HepG2 (cell line): Measurements from ENCODE around the gene SCAI. TPM values are rescaled to one million over a fixed set of nuclear protein-coding genes. Genes with fewer than 3 reads are reported as not detected.

Experiments
- ATAC-seq: fragments of 200-7000 bp; cut with Tn5 transposase; 3 replicates; pipeline ENCODE4 v1.9.1; 2020; ENCODE audit warnings: mild to moderate bottlenecking, moderate library complexity
- BruUV-seq: library from RNA; stranded (reverse); fragments of 400-500 nt; replicated peaks from 2 replicates; lab custom pipeline; 2021; lab: Mats Ljungman, UMichigan
- CTCF ChIA-PET: fragments of 300-600 bp; formaldehyde crosslinking; extraction: SDS; loops from one replicate; lab custom pipeline; 2021; ENCODE audit warnings: low total read pairs, inconsistent platforms, low intra/inter-chr PET ratio; lab: Yijun Ruan, JAX
- POLR2A ChIA-PET: fragments of 350-600 bp; sonication (Branson Sonifier 250); formaldehyde crosslinking; loops from one replicate; lab custom pipeline; 2020; ENCODE audit warnings: antibody characterized with exemption, inconsistent platforms; lab: Yijun Ruan, JAX
- DNase-seq: peaks from one replicate; pipeline ENCODE4 v3.0.0-alpha.2; 2015; ENCODE audit warnings: low spot score
- FAIRE-seq: peaks from 3 replicates; lab custom pipeline; 2011; peaks lifted over from hg19 to GRCh38; lab: Jason Lieb, UNC
- H2AFZ ChIP-seq: one replicate; pipeline ENCODE4 v1.6.1; 2011; ENCODE audit warnings: low read length, inconsistent platforms
- H3K27ac ChIP-seq: fragments of 300-600 bp; 3 replicates; pipeline ENCODE4 v1.8.0; 2011; ENCODE audit warnings: mixed run types, mild to moderate bottlenecking, mixed read lengths, low read length, inconsistent platforms; ENCODE audit not compliant: insufficient read depth; ENCODE audit errors: extremely low read length
- H3K27me3 ChIP-seq, 2 experiments: fragments of 200-600 bp in 1 of 2; 2 replicates in 1 of 2; 3 replicates in 1 of 2; pipeline versions ENCODE4 v1.6.0 to v1.8.0; 2011; ENCODE audit warnings: low read length in 2 of 2, mild to moderate bottlenecking in 2 of 2, moderate library complexity in 2 of 2, inconsistent platforms in 1 of 2; ENCODE audit not compliant: insufficient read depth in 2 of 2, control insufficient read depth in 1 of 2
- H3K36me3 ChIP-seq, 2 experiments: fragments of 200-600 bp in 1 of 2; replicated peaks in 1 of 2; 2 replicates in 1 of 2; 3 replicates in 1 of 2; pipeline versions ENCODE4 v1.5.1 to v1.8.0; 2011; ENCODE audit warnings: low read length in 2 of 2, inconsistent platforms in 1 of 2; ENCODE audit not compliant: insufficient read depth in 2 of 2, control insufficient read depth in 1 of 2
- H3K4me1 ChIP-seq: 2 replicates; pipeline ENCODE4 v1.5.1; 2012; ENCODE audit warnings: low read length, inconsistent platforms; ENCODE audit not compliant: insufficient read depth
- H3K4me2 ChIP-seq: 2 replicates; pipeline ENCODE4 v1.6.0; 2011; ENCODE audit warnings: low read depth, low read length, inconsistent platforms
- H3K4me3 ChIP-seq, 3 experiments: fragments of 200-600 bp in 1 of 3; sonication (generic), shearing (Covaris generic) in 1 of 3; replicated peaks in 1 of 3; 2 replicates each; pipeline ENCODE4 v1.5.1; 2011 to 2016; ENCODE audit warnings: low read length in 3 of 3, inconsistent platforms in 2 of 3, low read depth in 2 of 3, mild to moderate bottlenecking in 2 of 3, control low read depth in 1 of 3, mixed read lengths in 1 of 3; ENCODE audit not compliant: insufficient read depth in 1 of 3
- H3K79me2 ChIP-seq: one replicate; pipeline ENCODE4 v1.6.1; 2011; ENCODE audit warnings: low read length, inconsistent platforms; ENCODE audit not compliant: insufficient read depth
- H3K9ac ChIP-seq: 2 replicates; pipeline ENCODE4 v1.6.0; 2011; ENCODE audit warnings: mild to moderate bottlenecking, low read depth, low read length, inconsistent platforms; ENCODE audit not compliant: insufficient read depth
- H3K9me3 ChIP-seq: 2 replicates; pipeline ENCODE4 v1.5.1; 2012; ENCODE audit warnings: mild to moderate bottlenecking, low read length
- H4K20me1 ChIP-seq: 2 replicates; pipeline ENCODE4 v1.6.0; 2011; ENCODE audit warnings: inconsistent platforms, mild to moderate bottlenecking, low read length, moderate library complexity; ENCODE audit not compliant: insufficient read depth
- ARNTL ChIP-seq: sonication (generic); formaldehyde crosslinking; IDR thresholded peaks from 2 replicates; pipeline ENCODE4 v1.4.0; 2020; ENCODE audit warnings: mild to moderate bottlenecking, missing genetic modification reagents
- HDAC6 ChIP-seq: fragments of 200-600 bp; sonication (generic); IDR thresholded peaks from 2 replicates; pipeline ENCODE4 v1.7.0; 2017; ENCODE audit warnings: mild to moderate bottlenecking, antibody characterized with exemption, low read length, low read depth
- HNRNPLL ChIP-seq: fragments of 200-400 bp; formaldehyde crosslinking; IDR thresholded peaks from 2 replicates; pipeline ENCODE4 v1.6.1; 2017; ENCODE audit warnings: mild to moderate bottlenecking, low read depth, low read length; ENCODE audit not compliant: poor library complexity, severe bottlenecking
- KDM3A ChIP-seq: IDR thresholded peaks from 2 replicates; pipeline ENCODE4 v1.6.1; 2018; ENCODE audit warnings: low read depth, missing compliant biosample characterization
- NBN ChIP-seq: fragments of 450-650 bp; conservative IDR thresholded peaks from 2 replicates; pipeline ENCODE4 v1.6.1; 2017
- RBM22 ChIP-seq: fragments of 200-400 bp; formaldehyde crosslinking; optimal IDR thresholded peaks from 2 replicates; pipeline ENCODE3; 2017; ENCODE audit warnings: mild to moderate bottlenecking, low read length, moderate library complexity
- SKI ChIP-seq: fragments of 450-650 bp; IDR thresholded peaks from one replicate; pipeline ENCODE4 v1.6.1; 2018; ENCODE audit warnings: mild to moderate bottlenecking; ENCODE audit not compliant: partially characterized antibody
- SKIL ChIP-seq: sonication (generic); formaldehyde crosslinking; IDR thresholded peaks from 2 replicates; pipeline ENCODE4 v1.8.0; 2022; ENCODE audit warnings: missing genetic modification reagents, mild to moderate bottlenecking, moderate library complexity, borderline replicate concordance
- SMAD1 ChIP-seq: sonication (generic); formaldehyde crosslinking; IDR thresholded peaks from 2 replicates; pipeline ENCODE4 v1.4.0; 2020; ENCODE audit warnings: missing genetic modification reagents, low read depth, mild to moderate bottlenecking, borderline replicate concordance
- SNRNP70 ChIP-seq: fragments of 200-400 bp; formaldehyde crosslinking; IDR thresholded peaks from 2 replicates; pipeline ENCODE4 v1.6.1; 2017; ENCODE audit warnings: mild to moderate bottlenecking, low read depth, low read length, moderate library complexity
- TAF15 ChIP-seq: fragments of 200-400 bp; formaldehyde crosslinking; IDR thresholded peaks from one replicate; pipeline ENCODE4 v1.6.1; 2018; ENCODE audit warnings: mild to moderate bottlenecking, low read depth, low read length; ENCODE audit not compliant: poor library complexity, severe bottlenecking
- ZKSCAN5 ChIP-seq: sonication (generic); formaldehyde crosslinking; IDR thresholded peaks from 2 replicates; pipeline ENCODE4 v1.5.1; 2020; ENCODE audit warnings: mild to moderate bottlenecking, missing genetic modification reagents
- ZNF33B ChIP-seq: sonication (generic); formaldehyde crosslinking; IDR thresholded peaks from 2 replicates; pipeline ENCODE4 v1.5.1; 2020; ENCODE audit warnings: mild to moderate bottlenecking, missing genetic modification reagents
- ZNF484 ChIP-seq: sonication (generic); formaldehyde crosslinking; IDR thresholded peaks from 2 replicates; pipeline ENCODE4 v1.5.1; 2020; ENCODE audit warnings: mild to moderate bottlenecking, low read depth, missing genetic modification reagents, borderline replicate concordance
- WGBS: methylation state at CpG from one replicate; pipeline ENCODE4 v1.1.6; 2017; ENCODE audit warnings: low lambda C conversion rate; 5-methylcytosine and 5-hydroxymethylcytosine counted together
- in situ Hi-C: cut with HindIII; loops from 2 replicates; pipeline ENCODE4 v1.10.0; 2017; ENCODE audit warnings: low pct_unique_long_range_greater_than_20kb; ENCODE audit not compliant: extremely low pct_ligation_motif_present
- intact Hi-C: fragments of 100-400 bp; cut with micrococcal nuclease; formaldehyde crosslinking; loops from one replicate; pipeline ENCODE4 v1.10.0; 2022; ENCODE audit not compliant: unreplicated experiment
- polyA plus RNA-seq, 8 experiments: library from polyadenylated mRNA; depleted of rRNA in 3 of 8; stranded (reverse) in 7 of 8; unstranded in 1 of 8; fragments of >200 nt; fragmentation: Illumina TruSeq in 4 of 8; extraction: Trizol in 4 of 8; gene quantifications; 2 replicates each; pipeline versions ENCODE4 v1.2.1 to v1.2.3, GENCODE V29; 2011 to 2016; ENCODE audit warnings: low read depth in 4 of 8, missing spikeins in 1 of 8, mixed read lengths in 1 of 8; ENCODE audit not compliant: insufficient read depth in 1 of 8
- total RNA-seq, 5 experiments: library from RNA; depleted of rRNA; stranded (reverse); fragments of >200 nt; fragmentation: Illumina TruSeq; extraction: Trizol; gene quantifications; 2 replicates each; pipeline ENCODE4 v1.2.3, GENCODE V29; 2016; ENCODE audit warnings: low read depth in 1 of 5

The SCAI gene
- total and polyA plus RNA-seq, 2 of the 13 experiments (the other 11 are each of a cell fraction or from before 2014, with no cell fraction given), result 4.4 to 8.4 TPM

GRCh38 chr9:125075997-125076396, 67.3 kb downstream of the SCAI start:
- Histone ChIP-seq H3K9ac (no peak overlapping the region), H2AFZ (no peak overlapping the region), H3K4me2 (no peak overlapping the region), H3K27me3 (no peaks in the 10 kb centered on the region), H3K36me3 (no peaks in the 10 kb centered on the region), H3K27ac (no peak overlapping the region), H3K4me3 (no peak overlapping the region), H3K9me3 (peaks cover 5% of the 10 kb centered on the region; the same call in 1 of the 2 replicates), H3K79me2 (no peaks in the 10 kb centered on the region), H3K4me1 (no peaks in the 10 kb centered on the region), H4K20me1 (no peaks in the 10 kb centered on the region)
- ATAC-seq (no peak), FAIRE-seq (no peak), DNase-seq (no peak)
- intact Hi-C loops, result no loop called here
- 96% methylated on average over 7 of the region's 7 CpGs for WGBS
- TF ChIP-seq SNRNP70 (no peak), SKI (no peak), ARNTL (CRISPR knock-in tag) (no peak), HDAC6 (no peak), NBN (no peak), KDM3A (CRISPR knock-in tag) (no peak), HNRNPLL (no peak), SKIL (CRISPR knock-in tag) (no peak), ZNF33B (CRISPR knock-in tag) (no peak), TAF15 (no peak), ZNF484 (no peak), SMAD1 (no peak), ZKSCAN5 (no peak), RBM22 (no peak)
- BruUV-seq, result no TSS peak
- in situ Hi-C loops, result no loop called here
- ChIA-PET POLR2A (no interaction called here), CTCF (no interaction called here)
